Esophagus squamous epithelium (tissue), 5 donors: Measurements from ENCODE around the gene PHLDA1. TPM values are rescaled to one million over a fixed set of nuclear protein-coding genes. Genes with fewer than 3 reads are reported as not detected.

Experiments used
- DNase-seq: peaks from one replicate; lab custom pipeline; 2025; lab: John Stamatoyannopoulos, UW
- H3K27ac ChIP-seq, 4 donors: fragments of 200-600 bp; sonication (generic); one replicate each; pipeline ENCODE4 v1.5.1; 2016 to 2019; ENCODE audit warnings: mild to moderate bottlenecking in 1 of 4
- H3K27me3 ChIP-seq, 4 donors: fragments of 200-600 bp; sonication (generic); 1 replicate in 3 of 4; 2 replicates in 1 of 4; pipeline versions ENCODE4 v1.5.1 to v1.6.0; 2017 to 2021; ENCODE audit warnings: antibody characterized with exemption in 1 of 4
- H3K36me3 ChIP-seq, 3 donors: fragments of 200-600 bp; sonication (generic); one replicate each; pipeline ENCODE4 v1.5.1; 2016 to 2019
- H3K4me1 ChIP-seq, 3 donors: fragments of 200-600 bp; sonication (generic); one replicate each; pipeline ENCODE4 v1.5.1; 2017 to 2019
- H3K4me3 ChIP-seq, 4 donors: fragments of 200-600 bp; sonication (generic); 1 replicate in 3 of 4; 2 replicates in 1 of 4; pipeline ENCODE4 v1.5.1; 2016 to 2019; ENCODE audit warnings: mild to moderate bottlenecking in 2 of 4, moderate library complexity in 1 of 4
- H3K9me3 ChIP-seq, 3 donors: fragments of 200-600 bp; sonication (generic); one replicate each; pipeline ENCODE4 v1.5.1; 2016 to 2019
- POLR2A ChIP-seq, 4 donors: fragments of 450-650 bp; IDR thresholded peaks; one replicate each; pipeline ENCODE4 v1.6.1; 2017; ENCODE audit warnings: antibody characterized with exemption in 4 of 4, mild to moderate bottlenecking in 4 of 4, moderate library complexity in 3 of 4
- WGBS, 2 donors: methylation state at CpG; one replicate each; pipeline ENCODE4 v1.1.5; 2018; 5-methylcytosine and 5-hydroxymethylcytosine counted together
- intact Hi-C: fragments of 100-400 bp; cut with DNase I; formaldehyde crosslinking; loops from one replicate; pipeline ENCODE4 v1.15.0; 2022
- total RNA-seq, 4 donors: library from RNA; depleted of rRNA; stranded (reverse); fragments of >200 nt; gene quantifications; one replicate each; pipeline ENCODE4 v1.1.0, GENCODE V29; 2016
- TF ChIP-seq, protein P1 (sequence below), 6 experiments: fragments of 450-650 bp in 4 of 6; fragments of 200-600 bp in 2 of 6; sonication (generic) in 2 of 6; IDR thresholded peaks; one replicate each; pipeline ENCODE4 v1.5.1; 2016 to 2019; ENCODE audit warnings: antibody characterized with exemption in 6 of 6, mild to moderate bottlenecking in 4 of 6, moderate library complexity in 4 of 6
- donor health status: DM: yes; HTN: yes; CAD: no.

PHLDA1 gene
- total RNA-seq, 4 donors from 2014 or later: 33.8 to 77.8 (median 56.7) TPM

DNA sequence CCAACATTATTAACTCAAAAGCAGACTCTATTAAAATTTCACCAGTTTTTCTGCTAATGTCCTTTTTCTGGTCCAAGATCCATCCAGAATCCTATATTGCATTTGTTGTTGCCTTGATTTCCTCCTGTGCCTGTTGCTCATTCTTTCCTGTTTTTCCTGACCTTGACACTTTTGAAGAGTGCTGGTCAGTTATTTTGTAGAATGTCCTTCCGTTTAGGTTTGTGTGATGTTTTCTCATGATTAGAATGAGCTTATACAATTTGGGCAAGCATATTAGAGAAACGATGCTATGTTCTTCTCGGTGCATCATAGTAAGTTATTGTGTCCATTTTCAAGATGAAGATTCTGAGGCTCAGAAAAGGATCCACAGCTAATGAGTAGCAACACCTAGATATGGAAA lies 33.9 kb downstream of the PHLDA1 start:
- DNase-seq: no peak
- no peak for TF ChIP-seq POLR2A (IDR thresholded peaks at IDR 0.05)
- TF ChIP-seq, protein P1, sequence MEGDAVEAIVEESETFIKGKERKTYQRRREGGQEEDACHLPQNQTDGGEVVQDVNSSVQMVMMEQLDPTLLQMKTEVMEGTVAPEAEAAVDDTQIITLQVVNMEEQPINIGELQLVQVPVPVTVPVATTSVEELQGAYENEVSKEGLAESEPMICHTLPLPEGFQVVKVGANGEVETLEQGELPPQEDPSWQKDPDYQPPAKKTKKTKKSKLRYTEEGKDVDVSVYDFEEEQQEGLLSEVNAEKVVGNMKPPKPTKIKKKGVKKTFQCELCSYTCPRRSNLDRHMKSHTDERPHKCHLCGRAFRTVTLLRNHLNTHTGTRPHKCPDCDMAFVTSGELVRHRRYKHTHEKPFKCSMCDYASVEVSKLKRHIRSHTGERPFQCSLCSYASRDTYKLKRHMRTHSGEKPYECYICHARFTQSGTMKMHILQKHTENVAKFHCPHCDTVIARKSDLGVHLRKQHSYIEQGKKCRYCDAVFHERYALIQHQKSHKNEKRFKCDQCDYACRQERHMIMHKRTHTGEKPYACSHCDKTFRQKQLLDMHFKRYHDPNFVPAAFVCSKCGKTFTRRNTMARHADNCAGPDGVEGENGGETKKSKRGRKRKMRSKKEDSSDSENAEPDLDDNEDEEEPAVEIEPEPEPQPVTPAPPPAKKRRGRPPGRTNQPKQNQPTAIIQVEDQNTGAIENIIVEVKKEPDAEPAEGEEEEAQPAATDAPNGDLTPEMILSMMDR (IDR thresholded peaks at IDR 0.05): no peak
- Histone ChIP-seq H3K9me3 (no peaks in the 10 kb centered on the region), H3K27ac (no peak overlapping the region), H3K4me1 (peaks cover 0 to 5% (median 0%) of the 10 kb centered on the region in 3 donors), H3K4me3 (no peak overlapping the region), H3K36me3 (no peaks in the 10 kb centered on the region), H3K27me3 (no peaks in the 10 kb centered on the region)
- WGBS, 2 donors: 90 to 91% methylated on average over 3 of the region's 3 CpGs
- intact Hi-C loops: no loop called here

- intact Hi-C loops: no loop called here
- Histone ChIP-seq H3K9me3 (no peaks in the 10 kb centered on the region), H3K4me3 (no peak overlapping the region), H3K36me3 (no peaks in the 10 kb centered on the region), H3K27me3 (no peaks in the 10 kb centered on the region), H3K4me1 (peaks cover 0 to 5% (median 0%) of the 10 kb centered on the region in 3 donors), H3K27ac (no peak overlapping the region)
- no peak for DNase-seq
- WGBS, 2 donors: 14 to 19% methylated on average over 1 of the region's 1 CpG
- no peak for TF ChIP-seq POLR2A (IDR thresholded peaks at IDR 0.05)
- TF ChIP-seq, protein P1 (IDR thresholded peaks at IDR 0.05): no peak
Observed at GRCh38 chr12:75996861-75997447, 34.6 kb downstream of the PHLDA1 start.

GRCh38 chr12:75995691-75996090 lies 35.9 kb downstream of the PHLDA1 start:
- peaks cover 0 to 5% (median 0%) of the 10 kb centered on the region in 3 donors for H3K4me1 ChIP-seq
- intact Hi-C loops: no loop called here
- H3K4me3 ChIP-seq: no peak overlapping the region
- no peak overlapping the region for H3K27ac ChIP-seq
- H3K9me3 ChIP-seq: no peaks in the 10 kb centered on the region
- no peaks in the 10 kb centered on the region for H3K27me3 ChIP-seq
- DNase-seq: no peak
- TF ChIP-seq, protein P1 (IDR thresholded peaks at IDR 0.05): no peak
- no peak for TF ChIP-seq POLR2A (IDR thresholded peaks at IDR 0.05)
- H3K36me3 ChIP-seq: no peaks in the 10 kb centered on the region

GRCh38 chr12:75994069-75994740 lies 37.4 kb downstream of the PHLDA1 start:
- no peak overlapping the region for H3K27ac ChIP-seq
- peaks cover 0 to 5% (median 0%) of the 10 kb centered on the region in 3 donors for H3K4me1 ChIP-seq
- no peak for DNase-seq
- intact Hi-C loops: no loop called here
- H3K36me3 ChIP-seq: no peaks in the 10 kb centered on the region
- 57 to 81% methylated on average over 4 of the region's 4 CpGs for whole genome bisulfite sequencing, 2 donors
- H3K4me3 ChIP-seq: no peak overlapping the region
- TF ChIP-seq POLR2A (IDR thresholded peaks at IDR 0.05): no peak
- TF ChIP-seq, protein P1 (IDR thresholded peaks at IDR 0.05): no peak
- H3K9me3 ChIP-seq: no peaks in the 10 kb centered on the region
- H3K27me3 ChIP-seq: no peaks in the 10 kb centered on the region

DNA sequence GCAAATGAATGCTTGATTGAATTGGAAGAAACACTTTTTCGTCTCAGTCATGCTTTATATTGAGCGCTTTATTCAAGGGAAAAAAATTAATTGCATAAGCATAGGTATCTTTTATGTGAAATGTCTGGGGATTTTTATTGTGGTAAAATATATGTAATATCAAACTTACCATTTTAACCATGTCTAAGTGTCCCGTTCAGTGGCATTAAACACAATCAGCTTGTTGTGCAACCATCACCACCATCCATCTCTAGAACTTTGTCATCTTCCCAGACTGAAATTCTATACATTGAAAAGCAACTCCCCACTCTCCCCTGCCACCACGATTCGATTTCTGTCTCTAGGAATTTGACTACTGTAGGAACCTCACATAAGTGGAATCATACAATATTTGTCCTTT lies 39.8 kb downstream of the PHLDA1 start:
- Histone ChIP-seq H3K36me3 (no peaks in the 10 kb centered on the region), H3K27me3 (no peaks in the 10 kb centered on the region), H3K4me3 (no peak overlapping the region), H3K27ac (no peak overlapping the region), H3K4me1 (peaks cover 0 to 5% (median 0%) of the 10 kb centered on the region in 3 donors), H3K9me3 (no peaks in the 10 kb centered on the region)
- intact Hi-C loops: no loop called here
- no peak for DNase-seq
- TF ChIP-seq, protein P1 (IDR thresholded peaks at IDR 0.05): no peak
- no peak for TF ChIP-seq POLR2A (IDR thresholded peaks at IDR 0.05)
- 72 to 77% methylated on average over 4 to 5 of the region's 5 CpGs for WGBS, 2 donors
